ENCODE measurements around the gene GRK5.

GRCh38 chr10:119245272-119245671 is 37.9 kb downstream of the GRK5 start:
- TF ChIP-seq EZH2 (IDR thresholded peaks at IDR 0.05) (no peak), POLR2AphosphoS5 (IDR thresholded peaks at IDR 0.05; ENCODE audit: borderline replicate concordance, low read depth, low read length) (no peak)
